Measurements from ENCODE around the gene TMEM184A.

The TMEM184A gene

DNA sequence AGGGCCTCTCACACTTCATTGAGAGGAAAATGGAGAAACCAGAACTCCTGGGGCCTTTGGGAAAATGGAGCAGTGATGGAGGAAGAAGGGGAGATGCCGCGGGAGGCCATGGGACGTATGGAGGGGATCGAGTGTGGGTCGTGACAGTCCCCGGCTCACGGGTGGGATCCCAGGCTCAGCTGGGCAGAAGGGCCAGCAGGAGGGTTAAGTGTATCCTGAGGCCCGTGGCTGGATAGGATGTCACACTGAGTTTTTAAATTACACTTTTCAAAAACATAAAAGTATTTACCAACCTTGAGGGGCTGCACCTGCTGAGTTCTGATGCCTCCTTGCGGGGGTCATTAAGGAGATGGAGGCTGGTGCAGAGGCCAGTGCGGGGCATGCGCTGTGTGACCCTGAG, 41.8 kb upstream of the TMEM184A start:
- Histone ChIP-seq H2BK5ac (ENCODE audit: low read depth, low read length, poor library complexity) (no peak overlapping the region), H3K79me1 (ENCODE audit: low read length) (no peaks in the 10 kb centered on the region), H3K4ac (ENCODE audit: low read depth, low read length) (no peak overlapping the region), H4K91ac (ENCODE audit: low read depth, low read length) (no peak overlapping the region), H3K14ac (ENCODE audit: low read length) (no peak overlapping the region), H3K27ac (ENCODE audit: low read depth, low read length) (no peak overlapping the region), H3K9ac (ENCODE audit: low read length) (no peak overlapping the region), H4K12ac (ENCODE audit: low read depth, low read length) (no peak overlapping the region), H3K4me1 (ENCODE audit: control insufficient read depth in 1 of 2, insufficient read depth in 2 of 2, low read length in 2 of 2) (no peaks in the 10 kb centered on the region), H3K9me3 (ENCODE audit: insufficient read depth, low read depth, low read length) (peaks cover 1% of the 10 kb centered on the region), H3K23ac (ENCODE audit: low read length) (no peak overlapping the region), H3K4me3 (ENCODE audit: low read depth, low read length) (no peak overlapping the region), H3K27me3 (ENCODE audit: insufficient read depth, low read length) (no peaks in the 10 kb centered on the region), H2BK12ac (ENCODE audit: low read length) (no peak overlapping the region), H3K79me2 (ENCODE audit: control insufficient read depth, insufficient read depth, low read length, poor library complexity) (no peaks in the 10 kb centered on the region), H3K36me3 (ENCODE audit: control insufficient read depth in 1 of 2, insufficient read depth in 2 of 2, low read length in 2 of 2) (no peaks in the 10 kb centered on the region), H2AK5ac (ENCODE audit: low read length) (no peak overlapping the region), H3K4me2 (ENCODE audit: low read length) (no peak overlapping the region), H4K8ac (ENCODE audit: low read depth, low read length) (no peak overlapping the region), H3K18ac (ENCODE audit: low read length) (no peak overlapping the region), H2AFZ (ENCODE audit: insufficient read depth, low read length, poor library complexity) (no peak overlapping the region), H2BK120ac (ENCODE audit: insufficient read depth, low read length, poor library complexity) (no peak overlapping the region)
- no peak for DNase-seq
- WGBS (ENCODE audit: extremely low coverage, insufficient coverage, insufficient read length) = no CpG with 5 or more reads among the region's 11 CpGs

DNA sequence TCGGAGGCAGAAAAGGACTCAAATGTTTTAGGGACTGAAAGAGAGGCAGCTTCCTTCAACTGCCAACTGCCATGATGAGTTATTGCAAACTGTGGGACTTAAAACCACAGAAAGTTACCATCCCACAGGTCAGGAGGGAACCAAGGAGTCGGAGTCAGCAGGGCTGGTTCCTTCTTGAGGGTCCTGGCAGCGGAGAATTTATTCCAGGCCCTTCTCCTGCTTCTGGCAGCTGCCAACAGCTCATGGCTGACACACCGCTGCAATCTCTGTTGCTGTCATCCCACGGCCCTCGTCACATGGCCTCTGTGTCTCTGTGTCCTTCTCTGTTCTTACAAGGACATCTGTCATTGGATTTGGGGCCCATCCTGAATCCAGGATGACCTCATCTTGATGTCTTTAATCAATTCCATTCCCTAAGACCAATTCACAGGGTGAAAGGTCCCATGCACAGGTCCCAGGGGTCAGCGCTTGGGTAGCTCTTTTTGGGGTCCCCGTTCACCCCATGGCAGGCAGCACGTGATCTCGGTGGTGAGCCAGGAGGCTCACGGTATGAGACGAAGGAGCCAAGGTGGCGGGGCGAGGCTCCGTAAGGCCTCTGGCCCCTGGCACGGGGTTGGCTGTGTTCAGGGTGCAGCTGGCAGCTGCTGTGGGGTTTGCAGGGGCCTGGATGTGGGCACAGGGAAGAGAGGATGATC, 41.2 kb upstream of the TMEM184A start:
- Histone ChIP-seq H3K9me3 (ENCODE audit: insufficient read depth, low read depth, low read length) (no peaks in the 10 kb centered on the region), H2BK120ac (ENCODE audit: insufficient read depth, low read length, poor library complexity) (no peak overlapping the region), H2BK12ac (ENCODE audit: low read length) (no peak overlapping the region), H3K23ac (ENCODE audit: low read length) (no peak overlapping the region), H3K4ac (ENCODE audit: low read depth, low read length) (no peak overlapping the region), H4K8ac (ENCODE audit: low read depth, low read length) (no peak overlapping the region), H4K91ac (ENCODE audit: low read depth, low read length) (no peak overlapping the region), H3K4me2 (ENCODE audit: low read length) (no peak overlapping the region), H3K4me1 (ENCODE audit: control insufficient read depth in 1 of 2, insufficient read depth in 2 of 2, low read length in 2 of 2) (no peaks in the 10 kb centered on the region), H4K12ac (ENCODE audit: low read depth, low read length) (no peak overlapping the region), H3K14ac (ENCODE audit: low read length) (no peak overlapping the region), H2BK5ac (ENCODE audit: low read depth, low read length, poor library complexity) (no peak overlapping the region), H3K27me3 (ENCODE audit: insufficient read depth, low read length) (no peaks in the 10 kb centered on the region), H3K79me2 (ENCODE audit: control insufficient read depth, insufficient read depth, low read length, poor library complexity) (no peaks in the 10 kb centered on the region), H3K4me3 (ENCODE audit: low read depth, low read length) (no peak overlapping the region), H3K18ac (ENCODE audit: low read length) (no peak overlapping the region), H2AFZ (ENCODE audit: insufficient read depth, low read length, poor library complexity) (no peak overlapping the region), H3K79me1 (ENCODE audit: low read length) (no peaks in the 10 kb centered on the region), H3K9ac (ENCODE audit: low read length) (no peak overlapping the region), H3K36me3 (ENCODE audit: control insufficient read depth in 1 of 2, insufficient read depth in 2 of 2, low read length in 2 of 2) (no peaks in the 10 kb centered on the region), H2AK5ac (ENCODE audit: low read length) (no peak overlapping the region), H3K27ac (ENCODE audit: low read depth, low read length) (no peak overlapping the region)
- no peak for DNase-seq
- no CpG with 5 or more reads among the region's 16 CpGs for WGBS (ENCODE audit: extremely low coverage, insufficient coverage, insufficient read length)

DNA sequence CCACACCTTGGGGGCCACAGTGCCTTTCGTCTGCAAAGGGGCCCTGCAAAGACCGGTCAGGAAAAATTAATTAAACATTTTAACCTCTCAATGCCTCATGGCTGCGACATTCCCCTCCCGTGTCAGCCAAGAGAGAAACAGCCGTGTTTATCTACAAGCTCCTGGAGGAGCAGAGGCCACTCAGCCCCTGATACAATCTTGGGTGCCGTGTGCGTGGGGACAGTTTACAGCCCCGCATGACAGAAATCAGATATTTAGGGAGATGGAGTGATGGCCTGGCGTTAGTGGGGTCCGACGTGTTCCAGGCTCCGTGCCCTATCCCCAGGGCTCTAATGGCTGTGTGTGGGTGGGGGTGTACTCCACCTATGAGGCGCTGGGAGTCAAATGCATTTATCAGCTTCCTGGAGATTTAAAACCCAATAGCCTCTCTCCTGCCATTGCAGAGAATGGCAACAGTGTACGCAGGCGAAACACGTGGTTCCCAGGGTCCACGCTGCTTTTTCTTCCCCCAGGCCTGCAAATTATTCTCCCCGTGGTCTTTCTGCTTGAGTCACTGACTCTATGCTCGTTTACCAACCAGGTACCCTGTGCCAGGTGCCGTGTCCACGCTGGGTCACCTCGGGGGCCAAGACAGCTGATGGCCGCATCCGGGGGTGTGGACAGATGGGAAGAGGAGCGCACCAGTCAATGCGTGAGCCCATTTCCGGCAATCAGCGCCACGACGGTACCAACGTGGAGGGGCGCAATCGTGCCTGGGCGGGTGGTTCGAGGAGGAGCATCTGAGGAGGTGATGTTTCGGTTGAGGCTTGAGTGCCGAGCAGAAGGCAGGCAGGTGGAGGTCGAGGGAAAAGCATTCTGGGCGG, 40.4 kb upstream of the TMEM184A start:
- no peak overlapping the region for H3K9ac ChIP-seq (ENCODE audit: low read length)
- H2BK120ac ChIP-seq (ENCODE audit: insufficient read depth, low read length, poor library complexity) = no peak overlapping the region
- H4K12ac ChIP-seq (ENCODE audit: low read depth, low read length) = no peak overlapping the region
- no peaks in the 10 kb centered on the region for H3K27me3 ChIP-seq (ENCODE audit: insufficient read depth, low read length)
- H3K14ac ChIP-seq (ENCODE audit: low read length) = no peak overlapping the region
- H4K8ac ChIP-seq (ENCODE audit: low read depth, low read length) = no peak overlapping the region
- no peak for DNase-seq
- H3K9me3 ChIP-seq (ENCODE audit: insufficient read depth, low read depth, low read length) = no peaks in the 10 kb centered on the region
- no peak overlapping the region for H2AFZ ChIP-seq (ENCODE audit: insufficient read depth, low read length, poor library complexity)
- no peak overlapping the region for H3K18ac ChIP-seq (ENCODE audit: low read length)
- no peaks in the 10 kb centered on the region for H3K79me2 ChIP-seq (ENCODE audit: control insufficient read depth, insufficient read depth, low read length, poor library complexity)
- no peaks in the 10 kb centered on the region for H3K79me1 ChIP-seq (ENCODE audit: low read length)
- no peaks in the 10 kb centered on the region for H3K4me1 ChIP-seq (ENCODE audit: control insufficient read depth in 1 of 2, insufficient read depth in 2 of 2, low read length in 2 of 2)
- no peak overlapping the region for H3K23ac ChIP-seq (ENCODE audit: low read length)
- no CpG with 5 or more reads among the region's 39 CpGs for WGBS (ENCODE audit: extremely low coverage, insufficient coverage, insufficient read length)
- no peak overlapping the region for H3K4ac ChIP-seq (ENCODE audit: low read depth, low read length)
- no peak overlapping the region for H2AK5ac ChIP-seq (ENCODE audit: low read length)
- H3K4me2 ChIP-seq (ENCODE audit: low read length) = no peak overlapping the region
- H3K36me3 ChIP-seq (ENCODE audit: control insufficient read depth in 1 of 2, insufficient read depth in 2 of 2, low read length in 2 of 2) = no peaks in the 10 kb centered on the region
- no peak overlapping the region for H2BK12ac ChIP-seq (ENCODE audit: low read length)
- no peak overlapping the region for H3K4me3 ChIP-seq (ENCODE audit: low read depth, low read length)
- H4K91ac ChIP-seq (ENCODE audit: low read depth, low read length) = no peak overlapping the region
- no peak overlapping the region for H3K27ac ChIP-seq (ENCODE audit: low read depth, low read length)
- no peak overlapping the region for H2BK5ac ChIP-seq (ENCODE audit: low read depth, low read length, poor library complexity)

DNA sequence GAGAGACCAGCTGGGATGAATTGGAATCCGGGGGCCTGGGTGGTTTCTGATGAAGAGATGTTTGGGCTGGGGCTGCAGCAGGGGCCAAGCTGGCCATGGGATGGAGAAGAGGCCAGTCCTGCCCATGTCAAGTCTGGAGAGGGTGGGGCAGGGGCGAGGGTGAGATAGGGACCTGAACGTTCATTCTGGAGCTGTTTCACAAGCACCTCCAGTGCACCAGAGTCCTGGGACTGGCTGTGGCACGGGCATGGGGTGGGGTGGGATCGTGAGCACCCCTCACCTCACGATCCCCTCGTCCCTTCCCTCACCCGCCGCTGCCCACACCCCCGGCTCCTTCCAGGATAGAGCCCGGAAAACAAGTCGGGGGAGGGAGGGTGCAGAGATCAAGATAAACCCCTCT, 39.6 kb upstream of the TMEM184A start:
- Histone ChIP-seq H3K18ac (ENCODE audit: low read length) (no peak overlapping the region), H4K12ac (ENCODE audit: low read depth, low read length) (no peak overlapping the region), H2BK120ac (ENCODE audit: insufficient read depth, low read length, poor library complexity) (no peak overlapping the region), H3K9me3 (ENCODE audit: insufficient read depth, low read depth, low read length) (no peaks in the 10 kb centered on the region), H3K14ac (ENCODE audit: low read length) (no peak overlapping the region), H3K4me3 (ENCODE audit: low read depth, low read length) (no peak overlapping the region), H3K9ac (ENCODE audit: low read length) (no peak overlapping the region), H3K4me1 (ENCODE audit: control insufficient read depth in 1 of 2, insufficient read depth in 2 of 2, low read length in 2 of 2) (no peaks in the 10 kb centered on the region), H3K79me1 (ENCODE audit: low read length) (no peaks in the 10 kb centered on the region), H3K4ac (ENCODE audit: low read depth, low read length) (no peak overlapping the region), H2BK12ac (ENCODE audit: low read length) (no peak overlapping the region), H4K91ac (ENCODE audit: low read depth, low read length) (no peak overlapping the region), H4K8ac (ENCODE audit: low read depth, low read length) (no peak overlapping the region), H3K36me3 (ENCODE audit: control insufficient read depth in 1 of 2, insufficient read depth in 2 of 2, low read length in 2 of 2) (no peaks in the 10 kb centered on the region), H3K4me2 (ENCODE audit: low read length) (no peak overlapping the region), H3K27ac (ENCODE audit: low read depth, low read length) (no peak overlapping the region), H3K23ac (ENCODE audit: low read length) (no peak overlapping the region), H3K27me3 (ENCODE audit: insufficient read depth, low read length) (no peaks in the 10 kb centered on the region), H2BK5ac (ENCODE audit: low read depth, low read length, poor library complexity) (no peak overlapping the region), H2AFZ (ENCODE audit: insufficient read depth, low read length, poor library complexity) (no peak overlapping the region), H3K79me2 (ENCODE audit: control insufficient read depth, insufficient read depth, low read length, poor library complexity) (no peaks in the 10 kb centered on the region), H2AK5ac (ENCODE audit: low read length) (no peak overlapping the region)
- no peak for DNase-seq
- WGBS (ENCODE audit: extremely low coverage, insufficient coverage, insufficient read length) = no CpG with 5 or more reads among the region's 12 CpGs
